HEK293 (cell line): ENCODE data around the gene LRP1.
A peak's percentile ranks its signal among the peaks of the same experiment; 100 is the strongest.

Experiments used
- CTCF ChIA-PET: fragments of 350-600 bp; formaldehyde crosslinking; extraction: SDS; loops from one replicate; lab custom pipeline; 2021; ENCODE audit warnings: antibody characterized with exemption; lab: Yijun Ruan, JAX
- POLR2A ChIA-PET: fragments of 300-600 bp; formaldehyde crosslinking; extraction: SDS; loops from one replicate; lab custom pipeline; 2020; ENCODE audit warnings: antibody characterized with exemption, inconsistent platforms; lab: Yijun Ruan, JAX
- H3K27ac ChIP-seq: fragments of 200-500 bp; sonication (Bioruptor generic); 2 replicates; pipeline ENCODE4 v1.5.1; 2014; ENCODE audit warnings: low read depth, low read length, control low read depth, inconsistent platforms; ENCODE audit errors: extremely low read depth
- H3K36me3 ChIP-seq, 2 experiments: fragments of 200-500 bp in 1 of 2; sonication (Bioruptor generic) in 1 of 2; 1 replicate in 1 of 2; 2 replicates in 1 of 2; pipeline ENCODE4 v1.5.1; 2014 to 2017; ENCODE audit warnings: inconsistent platforms in 2 of 2, low read length in 2 of 2; ENCODE audit not compliant: control insufficient read depth in 2 of 2, insufficient read depth in 1 of 2
- H3K4me1 ChIP-seq: fragments of 200-500 bp; sonication (Bioruptor generic); 2 replicates; pipeline ENCODE4 v1.5.1; 2014; ENCODE audit warnings: mild to moderate bottlenecking, low read length, inconsistent platforms; ENCODE audit not compliant: control insufficient read depth, insufficient read depth
- H3K4me3 ChIP-seq: 2 replicates; pipeline ENCODE4 v1.5.1; 2011; ENCODE audit warnings: low read depth, mild to moderate bottlenecking, control low read depth, low read length, moderate library complexity
- H3K9me3 ChIP-seq: fragments of 200-500 bp; sonication (Bioruptor generic); 2 replicates; pipeline ENCODE4 v1.5.1; 2014; ENCODE audit warnings: low read depth, low read length, inconsistent platforms; ENCODE audit not compliant: control insufficient read depth, insufficient read depth
- BCL11B ChIP-seq: fragments of 450-650 bp; formaldehyde crosslinking; IDR thresholded peaks from 2 replicates; pipeline ENCODE4 v1.5.1; 2016; ENCODE audit warnings: low read depth, missing biosample characterization, missing genetic modification characterization
- GLIS2 ChIP-seq: fragments of 450-650 bp; formaldehyde crosslinking; IDR thresholded peaks from 2 replicates; pipeline ENCODE4 v1.5.1; 2016; ENCODE audit warnings: missing biosample characterization, missing genetic modification characterization
- ZFP69B ChIP-seq: fragments of 450-650 bp; formaldehyde crosslinking; IDR thresholded peaks from 2 replicates; pipeline ENCODE4 v1.5.1; 2016; ENCODE audit warnings: missing biosample characterization, missing genetic modification characterization
- ZNF138 ChIP-seq: fragments of 450-650 bp; formaldehyde crosslinking; IDR thresholded peaks from 2 replicates; pipeline ENCODE4 v1.5.1; 2016; ENCODE audit warnings: missing biosample characterization, missing genetic modification characterization, borderline replicate concordance
- ZNF157 ChIP-seq: fragments of 450-650 bp; formaldehyde crosslinking; IDR thresholded peaks from 2 replicates; pipeline ENCODE4 v1.5.1; 2016; ENCODE audit warnings: missing biosample characterization, missing genetic modification characterization
- ZNF2 ChIP-seq: fragments of 450-650 bp; formaldehyde crosslinking; IDR thresholded peaks from 2 replicates; pipeline ENCODE4 v1.5.1; 2016; ENCODE audit warnings: missing biosample characterization, missing genetic modification characterization
- ZNF324 ChIP-seq: fragments of 450-650 bp; formaldehyde crosslinking; IDR thresholded peaks from 2 replicates; pipeline ENCODE4 v1.5.1; 2016; ENCODE audit warnings: missing biosample characterization, missing genetic modification characterization
- ZNF366 ChIP-seq: fragments of 450-650 bp; formaldehyde crosslinking; conservative IDR thresholded peaks from 2 replicates; pipeline ENCODE4 v1.5.1; 2016; ENCODE audit warnings: missing biosample characterization, missing genetic modification characterization
- ZNF596 ChIP-seq: fragments of 450-650 bp; IDR thresholded peaks from 2 replicates; pipeline ENCODE4 v1.5.0; 2018; ENCODE audit warnings: missing biosample characterization, mild to moderate bottlenecking, missing genetic modification characterization, moderate library complexity
- ZNF600 ChIP-seq: fragments of 450-650 bp; formaldehyde crosslinking; IDR thresholded peaks from 2 replicates; pipeline ENCODE4 v1.5.1; 2016; ENCODE audit warnings: missing biosample characterization, missing genetic modification characterization
- ZNF654 ChIP-seq: fragments of 450-650 bp; formaldehyde crosslinking; IDR thresholded peaks from 2 replicates; pipeline ENCODE4 v1.5.1; 2016; ENCODE audit warnings: low read depth, missing biosample characterization, missing genetic modification characterization
- TF ChIP-seq, protein P1 (sequence below): fragments of 450-650 bp; IDR thresholded peaks from 2 replicates; pipeline ENCODE4 v1.5.1; 2018; ENCODE audit warnings: missing biosample characterization, mild to moderate bottlenecking, missing genetic modification characterization
- TF ChIP-seq, protein P2 (sequence below): fragments of 450-650 bp; formaldehyde crosslinking; IDR thresholded peaks from 2 replicates; pipeline ENCODE4 v1.5.1; 2016; ENCODE audit warnings: missing biosample characterization, missing genetic modification characterization, borderline replicate concordance
- TF ChIP-seq, protein P3 (sequence below): fragments of 450-650 bp; formaldehyde crosslinking; IDR thresholded peaks from 2 replicates; pipeline ENCODE4 v1.5.1; 2016; ENCODE audit warnings: missing biosample characterization, missing genetic modification characterization

Gene LRP1

DNA sequence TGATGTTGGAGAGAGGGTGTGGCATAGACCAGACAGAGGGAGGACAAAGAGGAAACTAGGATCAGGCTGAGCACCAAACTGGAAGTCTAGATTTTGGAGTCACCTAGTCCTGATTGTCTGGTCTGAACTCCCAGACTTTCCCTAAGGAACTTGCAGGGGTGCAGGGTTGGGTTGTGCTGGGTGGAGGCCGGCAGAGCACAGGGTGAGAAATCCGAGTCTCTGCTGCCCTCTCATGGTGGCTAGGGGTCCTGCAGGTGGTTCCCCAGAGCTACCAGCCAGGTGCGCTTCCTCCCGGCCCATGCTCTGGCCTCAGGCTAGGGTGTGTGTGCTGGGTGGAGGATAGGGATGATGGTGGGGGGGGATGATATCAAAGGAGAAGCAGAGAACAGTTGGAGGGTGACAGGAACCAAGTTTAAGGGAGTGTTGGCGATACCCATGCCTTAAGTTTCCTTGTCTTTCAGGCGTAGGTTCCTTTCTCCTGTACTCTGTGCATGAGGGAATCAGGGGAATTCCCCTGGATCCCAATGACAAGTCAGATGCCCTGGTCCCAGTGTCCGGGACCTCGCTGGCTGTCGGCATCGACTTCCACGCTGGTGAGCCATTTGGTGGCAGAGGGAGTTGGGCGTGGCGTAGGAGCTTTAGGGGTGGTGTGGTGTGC is 54.8 kb downstream of the LRP1 start (continued):
- TF ChIP-seq, protein P1, sequence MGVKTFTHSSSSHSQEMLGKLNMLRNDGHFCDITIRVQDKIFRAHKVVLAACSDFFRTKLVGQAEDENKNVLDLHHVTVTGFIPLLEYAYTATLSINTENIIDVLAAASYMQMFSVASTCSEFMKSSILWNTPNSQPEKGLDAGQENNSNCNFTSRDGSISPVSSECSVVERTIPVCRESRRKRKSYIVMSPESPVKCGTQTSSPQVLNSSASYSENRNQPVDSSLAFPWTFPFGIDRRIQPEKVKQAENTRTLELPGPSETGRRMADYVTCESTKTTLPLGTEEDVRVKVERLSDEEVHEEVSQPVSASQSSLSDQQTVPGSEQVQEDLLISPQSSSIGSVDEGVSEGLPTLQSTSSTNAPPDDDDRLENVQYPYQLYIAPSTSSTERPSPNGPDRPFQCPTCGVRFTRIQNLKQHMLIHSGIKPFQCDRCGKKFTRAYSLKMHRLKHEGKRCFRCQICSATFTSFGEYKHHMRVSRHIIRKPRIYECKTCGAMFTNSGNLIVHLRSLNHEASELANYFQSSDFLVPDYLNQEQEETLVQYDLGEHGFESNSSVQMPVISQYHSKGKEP (tag by site-specific recombination): no peak
- peak; percentile 96 for TF ChIP-seq ZNF600 (tag by site-specific recombination)
- 0 out of 2 replicates have a peak, but pooled peaks have one; percentile 23 for TF ChIP-seq ZNF324
- peak; percentile 64; the same call in 1 of the 2 replicates for TF ChIP-seq ZNF2
- TF ChIP-seq GLIS2 (tag by site-specific recombination): peak; percentile 4; the same call in 1 of the 2 replicates
- TF ChIP-seq, protein P2, sequence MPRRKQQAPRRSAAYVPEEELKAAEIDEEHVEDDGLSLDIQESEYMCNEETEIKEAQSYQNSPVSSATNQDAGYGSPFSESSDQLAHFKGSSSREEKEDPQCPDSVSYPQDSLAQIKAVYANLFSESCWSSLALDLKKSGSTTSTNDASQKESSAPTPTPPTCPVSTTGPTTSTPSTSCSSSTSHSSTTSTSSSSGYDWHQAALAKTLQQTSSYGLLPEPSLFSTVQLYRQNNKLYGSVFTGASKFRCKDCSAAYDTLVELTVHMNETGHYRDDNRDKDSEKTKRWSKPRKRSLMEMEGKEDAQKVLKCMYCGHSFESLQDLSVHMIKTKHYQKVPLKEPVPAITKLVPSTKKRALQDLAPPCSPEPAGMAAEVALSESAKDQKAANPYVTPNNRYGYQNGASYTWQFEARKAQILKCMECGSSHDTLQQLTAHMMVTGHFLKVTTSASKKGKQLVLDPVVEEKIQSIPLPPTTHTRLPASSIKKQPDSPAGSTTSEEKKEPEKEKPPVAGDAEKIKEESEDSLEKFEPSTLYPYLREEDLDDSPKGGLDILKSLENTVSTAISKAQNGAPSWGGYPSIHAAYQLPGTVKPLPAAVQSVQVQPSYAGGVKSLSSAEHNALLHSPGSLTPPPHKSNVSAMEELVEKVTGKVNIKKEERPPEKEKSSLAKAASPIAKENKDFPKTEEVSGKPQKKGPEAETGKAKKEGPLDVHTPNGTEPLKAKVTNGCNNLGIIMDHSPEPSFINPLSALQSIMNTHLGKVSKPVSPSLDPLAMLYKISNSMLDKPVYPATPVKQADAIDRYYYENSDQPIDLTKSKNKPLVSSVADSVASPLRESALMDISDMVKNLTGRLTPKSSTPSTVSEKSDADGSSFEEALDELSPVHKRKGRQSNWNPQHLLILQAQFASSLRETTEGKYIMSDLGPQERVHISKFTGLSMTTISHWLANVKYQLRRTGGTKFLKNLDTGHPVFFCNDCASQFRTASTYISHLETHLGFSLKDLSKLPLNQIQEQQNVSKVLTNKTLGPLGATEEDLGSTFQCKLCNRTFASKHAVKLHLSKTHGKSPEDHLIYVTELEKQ (tag by site-specific recombination): no peak
- TF ChIP-seq ZNF366 (tag by site-specific recombination): 0 out of 2 replicates have a peak, but pooled peaks have one; percentile 20
- TF ChIP-seq, protein P3, sequence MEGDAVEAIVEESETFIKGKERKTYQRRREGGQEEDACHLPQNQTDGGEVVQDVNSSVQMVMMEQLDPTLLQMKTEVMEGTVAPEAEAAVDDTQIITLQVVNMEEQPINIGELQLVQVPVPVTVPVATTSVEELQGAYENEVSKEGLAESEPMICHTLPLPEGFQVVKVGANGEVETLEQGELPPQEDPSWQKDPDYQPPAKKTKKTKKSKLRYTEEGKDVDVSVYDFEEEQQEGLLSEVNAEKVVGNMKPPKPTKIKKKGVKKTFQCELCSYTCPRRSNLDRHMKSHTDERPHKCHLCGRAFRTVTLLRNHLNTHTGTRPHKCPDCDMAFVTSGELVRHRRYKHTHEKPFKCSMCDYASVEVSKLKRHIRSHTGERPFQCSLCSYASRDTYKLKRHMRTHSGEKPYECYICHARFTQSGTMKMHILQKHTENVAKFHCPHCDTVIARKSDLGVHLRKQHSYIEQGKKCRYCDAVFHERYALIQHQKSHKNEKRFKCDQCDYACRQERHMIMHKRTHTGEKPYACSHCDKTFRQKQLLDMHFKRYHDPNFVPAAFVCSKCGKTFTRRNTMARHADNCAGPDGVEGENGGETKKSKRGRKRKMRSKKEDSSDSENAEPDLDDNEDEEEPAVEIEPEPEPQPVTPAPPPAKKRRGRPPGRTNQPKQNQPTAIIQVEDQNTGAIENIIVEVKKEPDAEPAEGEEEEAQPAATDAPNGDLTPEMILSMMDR (tag by site-specific recombination): peak; percentile 91

DNA sequence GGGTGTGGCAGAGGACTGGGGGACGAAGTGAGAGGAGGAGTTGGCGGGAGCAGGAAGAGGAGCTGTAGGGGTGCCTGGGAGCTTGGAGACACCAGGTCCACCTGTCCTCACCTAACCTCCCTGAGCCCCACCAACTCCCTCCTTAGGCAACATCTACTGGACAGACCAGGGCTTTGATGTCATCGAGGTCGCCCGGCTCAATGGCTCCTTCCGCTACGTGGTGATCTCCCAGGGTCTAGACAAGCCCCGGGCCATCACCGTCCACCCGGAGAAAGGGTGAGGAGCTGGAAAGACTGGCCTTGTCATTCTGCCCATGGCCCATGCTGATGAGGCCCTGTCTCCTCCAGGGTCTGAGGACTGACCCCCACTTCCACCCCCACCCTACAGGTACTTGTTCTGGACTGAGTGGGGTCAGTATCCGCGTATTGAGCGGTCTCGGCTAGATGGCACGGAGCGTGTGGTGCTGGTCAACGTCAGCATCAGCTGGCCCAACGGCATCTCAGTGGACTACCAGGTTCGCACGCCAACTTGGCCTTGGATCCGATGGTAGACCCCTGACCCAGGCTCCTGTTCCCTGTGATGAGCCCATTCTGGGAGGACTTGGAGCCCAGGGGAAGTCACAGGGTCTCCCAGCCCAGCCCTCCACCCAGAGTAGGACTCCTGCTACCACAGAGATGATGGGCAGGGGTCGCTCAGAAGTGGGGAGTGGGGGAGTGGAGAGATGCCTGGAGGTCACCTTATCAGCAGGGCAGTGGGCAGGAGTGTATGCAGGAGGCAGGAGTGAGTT is 55.8 kb downstream of the LRP1 start:
- Histone ChIP-seq H3K36me3 (peaks cover 0 to 85% of the 10 kb centered on the region in 2 experiments; a peak in 1 of 3 replicates), H3K9me3 (no peaks in the 10 kb centered on the region), H3K27ac (no peak overlapping the region), H3K4me3 (no peak overlapping the region), H3K4me1 (no peaks in the 10 kb centered on the region)
- ChIA-PET CTCF (interaction anchor here (0.5 to 10.4 kb wide), 12 partner anchors 12 to 273 kb away, joined by 3 to 141 read pairs (median 6); partner anchors contain the start of genes LRP1 and NEMP1), POLR2A (interaction anchor here (1.4 kb wide), 1 partner anchor 72 kb away, joined by 3 read pairs; no protein-coding TSS in a partner anchor)
- TF ChIP-seq, protein P1 (tag by site-specific recombination): no peak
- TF ChIP-seq ZNF157 (tag by site-specific recombination) (no peak), ZFP69B (tag by site-specific recombination) (no peak), BCL11B (tag by site-specific recombination) (no peak), ZNF596 (no peak), ZNF654 (tag by site-specific recombination) (no peak), ZNF138 (no peak)
